ENCODE results near the gene PFKFB4.

Gene PFKFB4

GRCh38 chr3:48528048-48528447 is 28.6 kb downstream of the PFKFB4 start:
- no peak for DNase-seq

GRCh38 chr3:48524970-48525369 is 31.6 kb downstream of the PFKFB4 start:
- no peak for DNase-seq

GRCh38 chr3:48521635-48522034 is 35.0 kb downstream of the PFKFB4 start:
- no peak for DNase-seq

- DNase-seq, result no peak
These were observed 37.3 kb downstream of the PFKFB4 start for GRCh38 chr3:48519277-48519643.

- DNase-seq, result no peak
These were observed 37.8 kb downstream of the PFKFB4 start for GRCh38 chr3:48518638-48519276.

GRCh38 chr3:48518069-48518468 is 38.5 kb downstream of the PFKFB4 start:
- DNase-seq, result no peak

- no peak for DNase-seq
These were observed 40.0 kb downstream of the PFKFB4 start for GRCh38 chr3:48516571-48516970.

GRCh38 chr3:48514431-48515227 is 42.0 kb downstream of the PFKFB4 start:
- DNase-seq, result no peak

GRCh38 chr3:48511551-48511950 is 45.1 kb downstream of the PFKFB4 start:
- no peak for DNase-seq

GRCh38 chr3:48507256-48508061 is 49.1 kb downstream of the PFKFB4 start:
- no peak for DNase-seq

- no peak for DNase-seq
These were observed 50.6 kb downstream of the PFKFB4 start for GRCh38 chr3:48505968-48506504.

- no peak for DNase-seq
These were observed 51.5 kb downstream of the PFKFB4 start for GRCh38 chr3:48505146-48505545.

- DNase-seq, result no peak
These were observed 52.3 kb downstream of the PFKFB4 start, which contains the start of gene SHISA5 for GRCh38 chr3:48504051-48504946. Gene SHISA5 (minus strand): TSS chr3:48504174. CDS start chr3:48504094, 80 bp downstream.

- no peak for DNase-seq
These were observed 53.1 kb downstream of the PFKFB4 start for GRCh38 chr3:48503401-48504050.

GRCh38 chr3:48502728-48503168 is 53.9 kb downstream of the PFKFB4 start:
- DNase-seq, result no peak

GRCh38 chr3:48502121-48502520 is 54.5 kb downstream of the PFKFB4 start:
- DNase-seq, result no peak

- DNase-seq, result no peak
These were observed 55.4 kb downstream of the PFKFB4 start for GRCh38 chr3:48501196-48501595.

- no peak for DNase-seq
These were observed 55.9 kb downstream of the PFKFB4 start for GRCh38 chr3:48500656-48501055.

GRCh38 chr3:48493203-48493501 is 63.5 kb downstream of the PFKFB4 start:
- DNase-seq, result no peak

- no peak for DNase-seq
These were observed 64.0 kb downstream of the PFKFB4 start for GRCh38 chr3:48492461-48493202.

- no peak for DNase-seq
These were observed 69.7 kb downstream of the PFKFB4 start for GRCh38 chr3:48486952-48487351.

Measured in NCI-H2029 (cell line).